Activated T-cell treated with anti-CD3 and anti-CD28 coated beads, Interleukin-2, amount 50 U/mL, for 72 hours (primary cell): ENCODE data around the gene RHOT2. TPM values are rescaled to one million over a fixed set of nuclear protein-coding genes. Genes with fewer than 3 reads are reported as not detected.

Experiments used
- ATAC-seq, 2 donors: fragments of 150-1000 bp; cut with Tn5 transposase; replicated peaks in 1 of 2; 2 replicates each; pipeline ENCODE4 v1.10.0; 2021; ENCODE audit warnings: moderate library complexity in 2 of 2, mild to moderate bottlenecking in 1 of 2
- DNase-seq, 2 donors: peaks; one replicate each; pipeline ENCODE4 v3.0.0; 2021 to 2022; ENCODE audit warnings: mixed read lengths in 1 of 2
- H3K27ac Mint-ChIP-seq: one replicate; pipeline ENCODE4 v1.8.0; 2022; ENCODE audit warnings: mild to moderate bottlenecking, moderate library complexity, mixed read lengths
- H3K27me3 Mint-ChIP-seq: one replicate; pipeline ENCODE4 v1.8.0; 2022; ENCODE audit warnings: low read depth, mixed read lengths
- H3K36me3 Mint-ChIP-seq, 2 donors: one replicate each; pipeline ENCODE4 v1.8.0; 2022; ENCODE audit warnings: mixed read lengths in 2 of 2, mild to moderate bottlenecking in 1 of 2; ENCODE audit not compliant: insufficient read depth in 2 of 2
- H3K4me1 Mint-ChIP-seq: one replicate; pipeline ENCODE4 v1.8.0; 2022; ENCODE audit warnings: low read depth, mixed read lengths
- H3K4me3 Mint-ChIP-seq, 2 donors: one replicate each; pipeline ENCODE4 v1.8.0; 2022; ENCODE audit warnings: mild to moderate bottlenecking in 2 of 2, mixed read lengths in 2 of 2, moderate library complexity in 2 of 2
- H3K9me3 Mint-ChIP-seq, 2 donors: one replicate each; pipeline ENCODE4 v1.8.0; 2022; ENCODE audit warnings: mixed read lengths in 2 of 2
- total RNA-seq, 2 donors: library from RNA; stranded (reverse); gene quantifications; one replicate each; pipeline ENCODE4 v1.2.3, GENCODE V29; 2022

RHOT2 gene
- total RNA-seq, 2 donors from 2014 or later = 110 to 115 TPM

- Mint-ChIP-seq H3K36me3 (no peaks in the 10 kb centered on the region), H3K4me3 (no peak overlapping the region)
Measured at GRCh38 chr16:647173-647902, 20.6 kb upstream of the RHOT2 start.

GRCh38 chr16:648071-648780 lies 19.7 kb upstream of the RHOT2 start:
- Mint-ChIP-seq H3K4me3 (peak overlapping the region; percentile 82 to 88), H3K36me3 (no peaks in the 10 kb centered on the region), H3K9me3 (no peaks in the 10 kb centered on the region), H3K27me3 (no peaks in the 10 kb centered on the region), H3K4me1 (peaks cover 17% of the 10 kb centered on the region), H3K27ac (no peak overlapping the region)
- DNase-seq (peak; percentile 55 to 61), ATAC-seq (peak in 1 of 2 donors; percentile 24)

More at GRCh38 chr16:647173-647902, 20.6 kb upstream of the RHOT2 start:
- H3K27ac Mint-ChIP-seq = no peak overlapping the region
- no peak for ATAC-seq
- no peaks in the 10 kb centered on the region for H3K9me3 Mint-ChIP-seq
- H3K4me1 Mint-ChIP-seq = peaks cover 22% of the 10 kb centered on the region
- no peak for DNase-seq
- no peaks in the 10 kb centered on the region for H3K27me3 Mint-ChIP-seq

- H3K36me3 Mint-ChIP-seq = no peaks in the 10 kb centered on the region
- ATAC-seq (peak; percentile 95 to 96), DNase-seq (peak; percentile 92 to 96)
- no peaks in the 10 kb centered on the region for H3K27me3 Mint-ChIP-seq
- peak within 1 kb of the TSS; percentile 84 to 88 for H3K4me3 Mint-ChIP-seq
- peaks cover 10% of the 10 kb centered on the region for H3K4me1 Mint-ChIP-seq
- no peak within 1 kb of the TSS for H3K27ac Mint-ChIP-seq
- no peaks in the 10 kb centered on the region for H3K9me3 Mint-ChIP-seq
Measured at GRCh38 chr16:648781-649589, 18.9 kb upstream of the RHOT2 start, which contains the start of gene WDR90. TSS of gene WDR90 (plus strand) at chr16:649365. CDS start at chr16:649417, 52 bp downstream.

- no peaks in the 10 kb centered on the region for H3K36me3 Mint-ChIP-seq
- no peak overlapping the region for H3K27ac Mint-ChIP-seq
- H3K27me3 Mint-ChIP-seq = no peaks in the 10 kb centered on the region
- H3K9me3 Mint-ChIP-seq = no peaks in the 10 kb centered on the region
- peak overlapping the region; percentile 78 to 84 for H3K4me3 Mint-ChIP-seq
- peak; percentile 26 for ATAC-seq
- H3K4me1 Mint-ChIP-seq = peaks cover 6% of the 10 kb centered on the region
- peak in 1 of 2 donors; percentile 25 for DNase-seq
Measured at GRCh38 chr16:649631-650030, 18.3 kb upstream of the RHOT2 start.

- DNase-seq = no peak
- Mint-ChIP-seq H3K27ac (no peak overlapping the region), H3K4me3 (no peak overlapping the region), H3K9me3 (no peaks in the 10 kb centered on the region), H3K4me1 (peaks cover 6% of the 10 kb centered on the region), H3K36me3 (no peaks in the 10 kb centered on the region), H3K27me3 (no peaks in the 10 kb centered on the region)
- ATAC-seq = no peak
Measured at GRCh38 chr16:651844-652243, 16.1 kb upstream of the RHOT2 start.

- Mint-ChIP-seq H3K27ac (no peak overlapping the region), H3K4me3 (no peak overlapping the region), H3K4me1 (peaks cover 6% of the 10 kb centered on the region), H3K36me3 (no peaks in the 10 kb centered on the region), H3K27me3 (no peaks in the 10 kb centered on the region), H3K9me3 (no peaks in the 10 kb centered on the region)
- no peak for DNase-seq
- ATAC-seq = no peak
Measured at GRCh38 chr16:652454-653305, 15.3 kb upstream of the RHOT2 start.

- ATAC-seq (no peak), DNase-seq (no peak)
- H3K4me1 Mint-ChIP-seq = no peaks in the 10 kb centered on the region
- H3K4me3 Mint-ChIP-seq = no peak overlapping the region
- no peaks in the 10 kb centered on the region for H3K9me3 Mint-ChIP-seq
- H3K27me3 Mint-ChIP-seq = no peaks in the 10 kb centered on the region
- no peak overlapping the region for H3K27ac Mint-ChIP-seq
- no peaks in the 10 kb centered on the region for H3K36me3 Mint-ChIP-seq
Measured at GRCh38 chr16:654034-654433, 13.9 kb upstream of the RHOT2 start.

- H3K9me3 Mint-ChIP-seq = no peaks in the 10 kb centered on the region
Measured at GRCh38 chr16:657487-657886, 10.4 kb upstream of the RHOT2 start.

GRCh38 chr16:658679-659571 lies 9.0 kb upstream of the RHOT2 start:
- ATAC-seq (no peak), DNase-seq (no peak)
- H3K4me3 Mint-ChIP-seq = no peak overlapping the region
- H3K4me1 Mint-ChIP-seq = peaks cover 5% of the 10 kb centered on the region
- no peak overlapping the region for H3K27ac Mint-ChIP-seq
- H3K27me3 Mint-ChIP-seq = no peaks in the 10 kb centered on the region
- H3K36me3 Mint-ChIP-seq = no peaks in the 10 kb centered on the region
- H3K9me3 Mint-ChIP-seq = no peaks in the 10 kb centered on the region

More at GRCh38 chr16:657487-657886, 10.4 kb upstream of the RHOT2 start:
- no peak overlapping the region for H3K27ac Mint-ChIP-seq
- ATAC-seq (no peak), DNase-seq (no peak)
- no peaks in the 10 kb centered on the region for H3K27me3 Mint-ChIP-seq
- H3K4me1 Mint-ChIP-seq = peaks cover 5% of the 10 kb centered on the region
- H3K36me3 Mint-ChIP-seq = no peaks in the 10 kb centered on the region
- no peak overlapping the region for H3K4me3 Mint-ChIP-seq

GRCh38 chr16:659618-660017 lies 8.3 kb upstream of the RHOT2 start:
- H3K27me3 Mint-ChIP-seq = no peaks in the 10 kb centered on the region
- peaks cover 5% of the 10 kb centered on the region for H3K4me1 Mint-ChIP-seq
- ATAC-seq (no peak), DNase-seq (no peak)
- no peak overlapping the region for H3K4me3 Mint-ChIP-seq
- no peak overlapping the region for H3K27ac Mint-ChIP-seq
- H3K9me3 Mint-ChIP-seq = no peaks in the 10 kb centered on the region
- no peaks in the 10 kb centered on the region for H3K36me3 Mint-ChIP-seq

GRCh38 chr16:660132-660458 lies 7.8 kb upstream of the RHOT2 start:
- H3K27ac Mint-ChIP-seq = no peak overlapping the region
- peaks cover 5% of the 10 kb centered on the region for H3K4me1 Mint-ChIP-seq
- DNase-seq (no peak), ATAC-seq (peak in 1 of 2 donors; percentile 8)
- H3K9me3 Mint-ChIP-seq = no peaks in the 10 kb centered on the region
- H3K27me3 Mint-ChIP-seq = no peaks in the 10 kb centered on the region
- no peaks in the 10 kb centered on the region for H3K36me3 Mint-ChIP-seq
- no peak overlapping the region for H3K4me3 Mint-ChIP-seq
